Hypothalamus (tissue), 51 donors: ENCODE results near the gene KRT86.
"Not testable (repeated sequence)": the region's sequence is repeated elsewhere in the genome, so short reads cannot be mapped to it uniquely, and the experiment has no call there.

ENCODE experiments used
- DNase-seq, 51 donors: peaks; one replicate each; lab custom pipeline; 2025; lab: John Stamatoyannopoulos, UW

The KRT86 gene

DNA sequence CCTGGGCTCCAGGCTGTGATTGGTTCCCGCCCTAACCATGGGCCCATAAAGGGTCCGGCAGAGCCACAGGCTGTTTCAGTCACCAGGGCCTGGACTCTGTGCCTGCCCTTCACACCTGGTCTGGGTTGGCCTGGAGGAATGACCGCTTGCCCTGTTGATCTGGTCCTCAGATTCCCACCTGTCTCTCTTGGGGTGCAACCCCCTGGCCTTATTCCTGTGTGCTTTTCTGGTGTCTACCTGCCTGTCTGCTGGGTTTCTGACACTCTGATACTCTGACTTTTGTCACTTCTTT, 49.7 kb downstream of the KRT86 start:
- DNase-seq: no peak

DNA sequence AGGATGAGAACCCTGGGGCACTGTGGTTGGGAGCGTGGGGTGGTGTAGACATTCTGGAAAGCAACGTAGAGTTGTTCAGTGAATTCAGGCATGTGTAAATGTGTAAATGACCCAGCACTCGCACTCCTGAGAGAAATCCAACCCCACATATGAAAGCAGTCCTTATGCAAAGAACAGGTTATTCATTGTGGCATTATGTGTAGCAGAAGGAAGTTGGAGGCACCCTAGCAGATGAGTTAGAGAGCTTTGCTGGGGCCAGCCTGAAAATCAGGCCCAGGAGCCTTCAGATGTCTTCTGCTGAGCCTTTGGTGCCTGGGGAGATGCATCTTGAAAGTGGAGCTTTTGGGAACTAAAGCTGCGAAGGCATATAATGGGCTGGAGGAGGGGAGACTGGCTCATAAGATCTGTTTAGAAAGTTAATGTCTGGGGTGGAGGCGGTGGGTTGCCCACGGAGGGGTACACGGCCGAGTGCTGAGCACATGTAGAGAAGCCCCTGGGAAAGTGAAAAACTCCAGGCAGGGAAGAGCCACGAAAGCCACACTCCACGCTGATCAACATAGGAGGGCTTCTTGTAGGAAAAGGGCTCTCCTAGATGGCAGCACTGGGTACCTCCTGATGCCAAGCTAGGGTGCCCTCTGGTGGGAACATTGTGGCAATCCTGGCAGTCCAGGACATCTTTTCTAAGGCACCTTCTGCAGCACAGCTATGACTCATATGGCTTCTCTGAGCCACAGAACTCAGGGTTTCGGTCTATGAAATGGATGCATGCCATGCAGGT, 52.8 kb downstream of the KRT86 start:
- DNase-seq: peak in 43 of 51 donors; percentile 5 to 81 (median 49)

GRCh38 chr12:52327830-52328500, 53.5 kb downstream of the KRT86 start:
- DNase-seq: no peak

- no peak for DNase-seq
Measured at GRCh38 chr12:52331039-52331438, 56.6 kb downstream of the KRT86 start.

DNA sequence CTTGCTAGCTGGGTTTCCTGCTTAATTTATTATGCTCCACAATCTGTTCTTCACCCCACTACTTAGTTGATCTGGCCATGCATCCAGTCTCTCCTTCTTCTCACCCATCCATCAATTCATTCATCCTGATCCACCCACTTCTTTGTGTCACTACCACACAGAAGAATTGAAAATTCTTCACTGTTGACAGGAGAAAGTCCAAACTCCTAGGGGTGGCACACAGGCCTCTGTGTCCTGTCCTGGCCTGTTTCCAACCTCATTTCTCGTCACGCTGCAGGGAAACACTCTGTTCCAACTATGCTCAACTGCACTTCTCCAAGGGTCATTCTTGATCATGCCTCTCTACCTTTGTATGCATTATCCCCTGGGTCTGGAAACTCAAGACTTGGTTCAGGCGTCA, 57.4 kb downstream of the KRT86 start:
- DNase-seq: no peak

DNA sequence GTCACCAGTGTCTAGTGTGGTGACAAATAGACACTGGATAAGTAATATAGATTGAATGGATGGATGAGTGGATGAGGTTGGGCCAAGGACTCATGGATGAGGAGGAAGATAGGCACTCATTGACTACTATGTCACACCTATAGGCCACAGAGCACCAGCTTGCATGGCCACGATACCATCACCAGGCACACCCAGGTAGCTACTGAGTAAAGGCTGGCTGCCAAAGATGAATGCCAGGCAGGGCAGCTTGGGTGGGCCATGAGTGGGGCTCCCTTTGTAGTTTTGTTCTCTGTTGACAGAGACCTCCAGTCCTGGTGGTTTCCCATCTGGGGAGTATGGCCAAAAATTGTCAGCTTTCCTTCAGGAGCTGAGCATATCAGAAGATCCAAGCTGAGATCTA, 57.9 kb downstream of the KRT86 start:
- no peak for DNase-seq

DNA sequence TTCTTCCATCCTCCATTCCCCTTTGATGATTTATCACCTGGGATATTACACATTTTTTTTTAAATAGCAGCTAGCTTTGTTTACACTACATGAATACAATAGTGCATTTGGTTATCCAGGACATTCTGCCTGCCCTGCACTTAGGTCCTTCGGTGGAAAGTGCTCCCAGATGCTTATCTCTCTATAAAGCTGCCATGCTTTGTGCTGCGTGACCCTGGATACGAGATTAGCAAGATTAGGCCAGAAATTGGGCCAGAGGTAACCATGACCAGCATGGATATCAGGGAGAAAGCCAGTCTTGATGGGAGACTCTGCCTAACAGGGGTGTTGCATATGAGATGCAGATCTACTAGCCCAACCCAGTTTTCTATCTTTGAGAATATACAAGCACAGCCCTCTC, 58.9 kb downstream of the KRT86 start:
- DNase-seq: no peak

DNA sequence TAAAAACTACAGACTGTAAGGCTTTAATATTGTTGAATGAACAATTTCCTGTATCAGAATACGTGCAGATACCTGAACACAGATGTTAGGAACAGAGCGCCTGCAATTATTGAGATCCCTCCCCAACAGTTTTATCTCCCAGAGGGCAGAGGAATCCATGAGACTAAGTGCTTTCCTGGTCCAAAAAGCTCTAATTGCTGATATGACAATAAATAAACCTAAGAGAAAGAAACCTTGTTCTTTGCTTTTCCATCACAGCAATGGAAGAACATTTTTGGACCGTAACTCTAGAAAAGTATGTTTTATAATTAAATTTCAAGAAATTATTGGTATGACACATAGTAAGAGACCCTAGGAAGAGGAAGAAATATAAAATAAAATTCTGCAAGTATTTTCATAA, 59.7 kb downstream of the KRT86 start:
- DNase-seq: no peak

DNA sequence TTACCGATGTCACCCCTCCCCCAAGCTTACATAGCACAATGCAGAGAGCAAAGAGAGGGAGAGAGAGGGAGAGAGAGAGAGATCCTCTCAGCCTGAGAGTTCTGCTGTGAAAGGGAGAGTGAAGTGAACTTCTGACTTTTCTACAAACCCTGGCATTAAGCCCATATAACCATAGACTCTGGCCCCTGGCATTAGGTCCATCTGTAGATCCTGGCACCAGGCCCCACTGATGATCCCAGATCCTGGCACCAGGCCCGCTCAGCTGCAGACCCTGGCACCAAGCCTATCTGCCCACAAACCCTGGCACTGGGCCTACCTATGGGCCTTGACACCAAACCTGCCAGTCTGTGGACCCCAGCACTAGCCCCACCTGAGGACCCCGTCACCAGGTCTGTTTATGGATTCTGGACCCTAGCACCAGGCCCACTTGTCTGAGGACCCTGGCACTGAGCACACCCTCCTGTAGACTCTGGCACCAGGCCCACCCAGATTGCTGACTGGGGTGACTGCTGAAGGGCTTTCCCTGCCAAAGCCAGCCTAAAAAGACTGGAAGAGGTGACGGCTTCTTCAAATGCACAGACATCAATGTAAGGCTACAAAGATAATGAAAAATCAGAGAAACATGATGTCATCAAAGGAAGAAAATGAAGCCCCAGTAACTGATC, 61.3 kb downstream of the KRT86 start:
- DNase-seq: no peak

GRCh38 chr12:52336641-52337040, 62.2 kb downstream of the KRT86 start:
- no peak for DNase-seq

DNA sequence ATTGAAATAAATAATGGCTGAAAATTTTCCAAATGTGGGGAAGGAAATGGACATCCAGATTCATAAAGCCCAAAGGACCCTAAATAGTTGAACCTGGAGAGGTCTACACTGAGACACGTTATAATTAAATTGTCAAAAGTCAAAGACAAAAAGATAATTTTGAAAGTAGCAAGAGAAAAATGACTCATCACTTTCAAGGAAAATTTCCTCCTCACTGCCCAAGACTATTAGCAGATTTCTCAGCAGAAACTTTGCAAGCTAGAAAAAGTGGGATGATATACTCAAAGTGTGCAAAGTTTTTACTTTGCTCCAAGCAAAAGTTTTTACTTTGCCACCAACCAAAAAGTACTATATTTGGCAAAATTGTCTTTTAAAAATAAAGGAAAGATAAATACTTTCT, 62.6 kb downstream of the KRT86 start:
- DNase-seq: no peak

- DNase-seq: no peak
Measured at GRCh38 chr12:52338241-52338960, 64.0 kb downstream of the KRT86 start.

DNA sequence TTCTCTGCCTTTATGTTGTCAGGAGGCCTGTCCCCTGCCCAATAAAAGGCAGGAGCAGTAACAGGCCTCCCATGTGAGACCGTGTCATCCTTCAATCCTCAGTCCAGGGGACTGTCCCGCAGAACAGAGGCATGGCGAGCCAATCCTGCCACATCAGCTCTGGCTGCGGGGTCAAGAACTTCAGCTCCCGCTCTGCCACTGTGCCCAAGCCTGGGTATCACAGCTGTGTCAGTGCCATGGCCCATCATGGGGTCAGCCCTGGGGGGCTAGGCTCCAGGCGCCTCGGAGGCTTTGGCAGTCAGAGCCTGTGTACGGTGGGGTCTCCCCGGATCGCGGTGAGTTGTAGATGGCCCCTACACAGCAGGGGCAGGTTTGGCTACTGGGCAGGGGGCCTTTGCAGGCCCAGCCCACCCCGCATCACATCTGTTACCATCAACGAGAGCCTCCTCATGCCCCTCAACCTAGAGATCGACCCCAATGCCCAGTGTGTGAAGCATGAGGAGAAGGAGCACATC, 66.7 kb downstream of the KRT86 start:
- DNase-seq: no peak

DNA sequence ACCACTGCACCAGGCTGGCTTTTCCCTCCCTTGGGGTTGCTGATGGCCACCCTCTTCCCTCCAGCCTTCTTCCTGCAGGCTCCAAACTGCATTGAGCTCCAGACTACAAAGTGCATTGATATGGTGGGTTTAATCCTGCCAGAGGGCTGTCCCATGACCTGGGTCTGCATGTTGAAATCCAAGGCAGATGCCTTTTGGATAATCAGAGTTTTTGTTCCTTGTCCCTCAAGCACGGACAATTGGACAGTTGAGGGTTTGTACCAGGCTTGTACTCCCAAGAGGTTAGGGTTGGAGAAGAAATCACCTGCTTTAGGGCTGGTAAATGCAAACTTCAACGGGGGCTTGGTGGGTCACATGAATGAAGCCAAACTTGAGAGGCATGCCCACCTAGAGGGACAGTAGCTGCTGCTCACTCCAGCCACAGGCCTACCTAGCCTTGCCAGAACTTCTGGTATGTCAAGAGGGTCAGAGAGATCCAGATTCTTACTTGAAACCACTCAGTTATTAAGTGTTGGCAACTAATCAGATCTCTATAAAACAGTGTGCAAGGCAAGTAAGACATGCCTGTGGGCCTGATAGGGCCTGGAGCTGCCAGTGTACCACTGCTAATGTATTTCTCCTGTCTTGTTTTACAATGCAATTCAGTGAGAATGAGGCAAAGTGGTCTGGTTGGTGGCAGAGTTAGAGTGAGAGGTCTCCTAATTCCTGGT, 68.5 kb downstream of the KRT86 start:
- DNase-seq: no peak

DNA sequence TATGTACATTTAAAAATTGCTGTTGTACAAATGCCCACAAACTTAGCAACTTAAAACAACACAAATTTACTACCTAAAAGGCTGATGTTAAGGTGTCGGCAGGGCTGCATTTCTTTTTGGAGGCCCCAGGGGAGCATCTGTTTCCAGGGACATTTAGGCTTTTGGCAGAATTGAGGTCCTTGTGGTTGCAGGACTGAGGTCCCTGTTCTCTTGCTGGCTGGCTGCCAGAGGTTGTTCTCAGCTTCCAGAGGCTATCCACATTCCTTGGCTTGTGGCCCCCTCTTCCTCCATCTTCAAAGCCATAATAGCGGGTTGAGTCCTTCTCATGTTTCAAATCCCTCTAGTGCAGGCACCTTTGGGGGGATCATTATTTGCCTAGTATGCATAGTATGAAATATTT, 69.1 kb downstream of the KRT86 start:
- DNase-seq: no peak

GRCh38 chr12:52344111-52344510, 69.7 kb downstream of the KRT86 start:
- no peak for DNase-seq

DNA sequence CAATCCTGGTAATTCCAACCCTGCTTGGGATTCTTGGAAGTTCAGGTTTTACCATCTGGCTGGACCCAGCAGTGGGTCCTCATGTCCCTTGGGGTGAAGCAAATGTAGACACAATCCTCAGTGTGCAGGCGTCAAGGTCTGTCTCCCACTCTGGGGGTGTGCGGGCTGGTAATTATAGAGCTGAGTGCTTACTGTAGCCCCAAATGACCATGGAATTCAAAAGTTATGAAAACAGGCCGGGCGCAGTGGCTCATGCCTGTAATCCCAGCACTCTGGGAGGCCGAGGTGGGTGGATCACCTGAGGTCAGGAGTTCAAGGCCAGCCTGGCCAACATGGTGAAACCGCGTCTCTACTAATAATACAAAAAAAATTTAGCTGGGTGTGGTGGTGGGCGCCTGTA, 70.6 kb downstream of the KRT86 start:
- not testable (repeated sequence) for DNase-seq

GRCh38 chr12:52346593-52346992, 72.1 kb downstream of the KRT86 start:
- DNase-seq: peak in 21 of 51 donors; percentile 5 to 65 (median 25)

DNA sequence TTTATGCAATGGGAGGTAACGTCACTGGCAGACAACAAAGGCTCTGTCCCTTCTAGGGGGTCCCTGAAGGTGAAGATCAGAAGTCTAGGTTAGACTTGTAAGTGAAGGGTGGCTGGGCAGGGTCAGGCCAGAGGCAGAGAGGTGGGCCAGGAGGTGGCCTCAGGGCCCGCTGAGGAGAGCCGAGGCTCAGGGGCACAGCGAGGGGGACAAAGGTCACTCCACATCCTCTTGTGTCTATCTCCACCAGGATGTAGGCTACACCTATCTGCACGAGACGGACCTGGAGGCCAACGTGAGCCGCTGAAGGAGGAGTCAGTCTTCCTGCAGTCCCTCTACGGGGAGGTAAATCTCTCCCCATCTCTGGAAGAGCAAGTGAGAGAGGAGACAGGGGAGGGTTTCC, 72.6 kb downstream of the KRT86 start:
- DNase-seq: no peak
